ENCODE results near the gene KMO.

The KMO gene

GRCh38 chr1:241589521-241589920 is 57.3 kb downstream of the KMO start:
- no peak overlapping the region for H3K4me3 ChIP-seq (ENCODE audit: low read depth, low read length)
- no peak for TF ChIP-seq CTCF (IDR thresholded peaks at IDR 0.05; ENCODE audit: low read depth, low read length, missing control alignments)
- DNase-seq (ENCODE audit: low read depth) = no peak
- in situ Hi-C loops (cut with HindIII; ENCODE audit: low sequenced_read_pairs) = no loop called here

- in situ Hi-C loops (cut with HindIII; ENCODE audit: low sequenced_read_pairs) = no loop called here
- no peak for DNase-seq (ENCODE audit: low read depth)
- H3K4me3 ChIP-seq (ENCODE audit: low read depth, low read length) = no peak overlapping the region
- no peak for TF ChIP-seq CTCF (IDR thresholded peaks at IDR 0.05; ENCODE audit: low read depth, low read length, missing control alignments)
These were observed 58.5 kb downstream of the KMO start for GRCh38 chr1:241590719-241591118.

GRCh38 chr1:241591317-241591716 is 59.1 kb downstream of the KMO start:
- no peak for TF ChIP-seq CTCF (IDR thresholded peaks at IDR 0.05; ENCODE audit: low read depth, low read length, missing control alignments)
- no peak for DNase-seq (ENCODE audit: low read depth)
- no peak overlapping the region for H3K4me3 ChIP-seq (ENCODE audit: low read depth, low read length)
- in situ Hi-C loops (cut with HindIII; ENCODE audit: low sequenced_read_pairs) = no loop called here

- no peak overlapping the region for H3K4me3 ChIP-seq (ENCODE audit: low read depth, low read length)
- no peak for DNase-seq (ENCODE audit: low read depth)
- no peak for TF ChIP-seq CTCF (IDR thresholded peaks at IDR 0.05; ENCODE audit: low read depth, low read length, missing control alignments)
- in situ Hi-C loops (cut with HindIII; ENCODE audit: low sequenced_read_pairs) = no loop called here
These were observed 59.6 kb downstream of the KMO start for GRCh38 chr1:241591736-241592135.

GRCh38 chr1:241592273-241592958 is 60.2 kb downstream of the KMO start:
- in situ Hi-C loops (cut with HindIII; ENCODE audit: low sequenced_read_pairs) = no loop called here
- no peak overlapping the region for H3K4me3 ChIP-seq (ENCODE audit: low read depth, low read length)
- TF ChIP-seq CTCF (IDR thresholded peaks at IDR 0.05; ENCODE audit: low read depth, low read length, missing control alignments) = no peak
- no peak for DNase-seq (ENCODE audit: low read depth)

- in situ Hi-C loops (cut with HindIII; ENCODE audit: low sequenced_read_pairs) = no loop called here
- no peak for DNase-seq (ENCODE audit: low read depth)
- no peak for TF ChIP-seq CTCF (IDR thresholded peaks at IDR 0.05; ENCODE audit: low read depth, low read length, missing control alignments)
- no peak overlapping the region for H3K4me3 ChIP-seq (ENCODE audit: low read depth, low read length)
These were observed 61.0 kb downstream of the KMO start for GRCh38 chr1:241593186-241593585.

Data from astrocyte of the cerebellum (primary cell).